Measurements from ENCODE around the gene RAB40B.

The RAB40B gene

GRCh38 chr17:82616021-82616711, 82.3 kb downstream of the RAB40B start:
- no peak overlapping the region for H3K4me3 ChIP-seq (ENCODE audit: low read length)
- H3K36me3 ChIP-seq (ENCODE audit: insufficient read depth, low read depth, low read length): peaks cover 68% of the 10 kb centered on the region
- H3K27ac ChIP-seq (ENCODE audit: low read length): no peak overlapping the region
- H3K9ac ChIP-seq (ENCODE audit: low read depth, low read length): no peak overlapping the region
- no peaks in the 10 kb centered on the region for H3K9me3 ChIP-seq (ENCODE audit: insufficient read depth, low read depth, low read length)
- no peaks in the 10 kb centered on the region for H3K4me1 ChIP-seq (ENCODE audit: insufficient read depth, low read length)
- H3K27me3 ChIP-seq (ENCODE audit: insufficient read depth, low read length): no peaks in the 10 kb centered on the region

GRCh38 chr17:82615084-82616020, 83.1 kb downstream of the RAB40B start:
- Histone ChIP-seq H3K9me3 (ENCODE audit: insufficient read depth, low read depth, low read length) (no peaks in the 10 kb centered on the region), H3K4me1 (ENCODE audit: insufficient read depth, low read length) (no peaks in the 10 kb centered on the region), H3K36me3 (ENCODE audit: insufficient read depth, low read depth, low read length) (peaks cover 60% of the 10 kb centered on the region), H3K27ac (ENCODE audit: low read length) (no peak overlapping the region), H3K4me3 (ENCODE audit: low read length) (no peak overlapping the region), H3K27me3 (ENCODE audit: insufficient read depth, low read length) (no peaks in the 10 kb centered on the region), H3K9ac (ENCODE audit: low read depth, low read length) (no peak overlapping the region)

- Histone ChIP-seq H3K4me3 (ENCODE audit: low read length) (no peak overlapping the region), H3K27ac (ENCODE audit: low read length) (no peak overlapping the region), H3K36me3 (ENCODE audit: insufficient read depth, low read depth, low read length) (peaks cover 54% of the 10 kb centered on the region), H3K27me3 (ENCODE audit: insufficient read depth, low read length) (no peaks in the 10 kb centered on the region), H3K9ac (ENCODE audit: low read depth, low read length) (no peak overlapping the region), H3K9me3 (ENCODE audit: insufficient read depth, low read depth, low read length) (no peaks in the 10 kb centered on the region), H3K4me1 (ENCODE audit: insufficient read depth, low read length) (no peaks in the 10 kb centered on the region)
These were observed 84.3 kb downstream of the RAB40B start for GRCh38 chr17:82614095-82614631.

- no peaks in the 10 kb centered on the region for H3K9me3 ChIP-seq (ENCODE audit: insufficient read depth, low read depth, low read length)
- H3K27ac ChIP-seq (ENCODE audit: low read length): no peak overlapping the region
- no peaks in the 10 kb centered on the region for H3K4me1 ChIP-seq (ENCODE audit: insufficient read depth, low read length)
- H3K36me3 ChIP-seq (ENCODE audit: insufficient read depth, low read depth, low read length): peaks cover 47% of the 10 kb centered on the region
- H3K4me3 ChIP-seq (ENCODE audit: low read length): no peak overlapping the region
- H3K27me3 ChIP-seq (ENCODE audit: insufficient read depth, low read length): no peaks in the 10 kb centered on the region
- H3K9ac ChIP-seq (ENCODE audit: low read depth, low read length): no peak overlapping the region
These were observed 85.0 kb downstream of the RAB40B start for GRCh38 chr17:82613283-82614094.

- no peaks in the 10 kb centered on the region for H3K9me3 ChIP-seq (ENCODE audit: insufficient read depth, low read depth, low read length)
- H3K4me1 ChIP-seq (ENCODE audit: insufficient read depth, low read length): no peaks in the 10 kb centered on the region
- H3K9ac ChIP-seq (ENCODE audit: low read depth, low read length): no peak overlapping the region
- no peak overlapping the region for H3K4me3 ChIP-seq (ENCODE audit: low read length)
- H3K36me3 ChIP-seq (ENCODE audit: insufficient read depth, low read depth, low read length): peaks cover 34% of the 10 kb centered on the region
- no peak overlapping the region for H3K27ac ChIP-seq (ENCODE audit: low read length)
- H3K27me3 ChIP-seq (ENCODE audit: insufficient read depth, low read length): no peaks in the 10 kb centered on the region
These were observed 87.1 kb downstream of the RAB40B start for GRCh38 chr17:82611140-82612058.

- H3K4me1 ChIP-seq (ENCODE audit: insufficient read depth, low read length): no peaks in the 10 kb centered on the region
- no peak overlapping the region for H3K4me3 ChIP-seq (ENCODE audit: low read length)
- H3K27ac ChIP-seq (ENCODE audit: low read length): no peak overlapping the region
- peaks cover 31% of the 10 kb centered on the region for H3K36me3 ChIP-seq (ENCODE audit: insufficient read depth, low read depth, low read length)
- no peak overlapping the region for H3K9ac ChIP-seq (ENCODE audit: low read depth, low read length)
- H3K9me3 ChIP-seq (ENCODE audit: insufficient read depth, low read depth, low read length): no peaks in the 10 kb centered on the region
- no peaks in the 10 kb centered on the region for H3K27me3 ChIP-seq (ENCODE audit: insufficient read depth, low read length)
These were observed 88.8 kb downstream of the RAB40B start for GRCh38 chr17:82609655-82610054.

- Histone ChIP-seq H3K36me3 (ENCODE audit: insufficient read depth, low read depth, low read length) (peaks cover 36% of the 10 kb centered on the region), H3K4me3 (ENCODE audit: low read length) (no peak overlapping the region), H3K27ac (ENCODE audit: low read length) (no peak overlapping the region), H3K27me3 (ENCODE audit: insufficient read depth, low read length) (no peaks in the 10 kb centered on the region), H3K9ac (ENCODE audit: low read depth, low read length) (no peak overlapping the region), H3K9me3 (ENCODE audit: insufficient read depth, low read depth, low read length) (no peaks in the 10 kb centered on the region), H3K4me1 (ENCODE audit: insufficient read depth, low read length) (no peaks in the 10 kb centered on the region)
These were observed 89.7 kb downstream of the RAB40B start for GRCh38 chr17:82608816-82609215.

GRCh38 chr17:82605939-82606600, 92.4 kb downstream of the RAB40B start:
- Histone ChIP-seq H3K9ac (ENCODE audit: low read depth, low read length) (no peak overlapping the region), H3K36me3 (ENCODE audit: insufficient read depth, low read depth, low read length) (peaks cover 54% of the 10 kb centered on the region)

More at GRCh38 chr17:82605939-82606600, 92.4 kb downstream of the RAB40B start:
- no peaks in the 10 kb centered on the region for H3K4me1 ChIP-seq (ENCODE audit: insufficient read depth, low read length)
- no peaks in the 10 kb centered on the region for H3K27me3 ChIP-seq (ENCODE audit: insufficient read depth, low read length)
- no peaks in the 10 kb centered on the region for H3K9me3 ChIP-seq (ENCODE audit: insufficient read depth, low read depth, low read length)
- H3K4me3 ChIP-seq (ENCODE audit: low read length): no peak overlapping the region
- H3K27ac ChIP-seq (ENCODE audit: low read length): no peak overlapping the region
